UCSD-AML1 (cell line): ENCODE results near the gene POPDC2.
A peak's percentile ranks its signal among the peaks of the same experiment; 100 is the strongest.
"Not testable (repeated sequence)": the region's sequence is repeated elsewhere in the genome, so short reads cannot be mapped to it uniquely, and the experiment has no call there.

ENCODE experiments used
- DNase-seq: peaks from one replicate; lab custom pipeline; 2025; ENCODE audit not compliant: unreplicated experiment; lab: John Stamatoyannopoulos, UW

POPDC2 gene, protein sequence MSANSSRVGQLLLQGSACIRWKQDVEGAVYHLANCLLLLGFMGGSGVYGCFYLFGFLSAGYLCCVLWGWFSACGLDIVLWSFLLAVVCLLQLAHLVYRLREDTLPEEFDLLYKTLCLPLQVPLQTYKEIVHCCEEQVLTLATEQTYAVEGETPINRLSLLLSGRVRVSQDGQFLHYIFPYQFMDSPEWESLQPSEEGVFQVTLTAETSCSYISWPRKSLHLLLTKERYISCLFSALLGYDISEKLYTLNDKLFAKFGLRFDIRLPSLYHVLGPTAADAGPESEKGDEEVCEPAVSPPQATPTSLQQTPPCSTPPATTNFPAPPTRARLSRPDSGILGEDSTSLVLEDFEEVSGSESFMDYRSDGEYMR

DNA sequence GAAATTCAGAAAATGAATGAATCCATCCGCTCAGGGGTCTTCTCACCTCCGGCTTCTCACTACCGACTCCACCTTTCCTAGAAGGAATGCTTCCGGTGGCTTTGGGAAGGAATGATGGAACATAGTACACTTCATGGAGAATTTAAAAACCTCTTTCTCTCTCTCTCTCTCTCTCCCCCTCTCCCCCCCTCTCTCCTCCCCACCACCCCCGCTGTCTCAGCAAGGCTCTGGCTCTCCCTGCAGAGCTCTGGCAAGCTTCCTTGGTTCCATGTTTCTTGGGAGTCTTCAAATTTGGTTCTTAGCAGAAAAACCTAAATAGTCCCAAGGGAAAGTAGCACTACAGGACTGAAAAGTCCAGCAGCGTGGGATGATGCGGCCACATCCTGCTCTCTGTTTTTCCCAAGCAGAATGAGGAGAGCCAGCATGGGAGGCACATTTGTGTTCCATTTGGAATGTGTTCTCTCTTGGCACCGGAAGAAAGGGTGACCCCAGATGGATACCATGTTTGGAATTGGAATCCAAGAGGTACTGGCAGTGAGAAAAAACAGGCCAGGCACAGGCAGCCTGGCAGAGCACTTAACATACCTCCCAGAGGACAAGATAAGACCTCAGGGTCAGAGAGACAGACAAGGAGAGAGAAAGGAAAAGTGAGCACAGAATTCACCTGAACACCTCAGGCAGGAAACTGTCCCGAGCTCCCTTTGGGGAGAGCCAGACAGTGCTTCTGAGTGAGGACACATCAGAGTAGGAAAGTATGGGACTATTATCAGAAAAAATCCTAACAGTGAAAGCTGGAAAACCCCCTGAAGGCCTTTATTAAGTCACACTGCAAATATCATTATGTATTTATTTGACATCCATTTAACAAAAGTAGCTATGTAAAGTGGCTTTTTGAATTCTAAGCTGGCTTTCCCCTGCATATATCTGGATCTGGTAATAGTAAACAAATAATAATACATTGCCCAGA is at the start of gene POPDC2:
Gene POPDC2 (minus strand): TSS at position 116 of the 967 bp plus-strand sequence. CDS start 166 bp downstream, outside the sequence.
- no peak for DNase-seq

DNA sequence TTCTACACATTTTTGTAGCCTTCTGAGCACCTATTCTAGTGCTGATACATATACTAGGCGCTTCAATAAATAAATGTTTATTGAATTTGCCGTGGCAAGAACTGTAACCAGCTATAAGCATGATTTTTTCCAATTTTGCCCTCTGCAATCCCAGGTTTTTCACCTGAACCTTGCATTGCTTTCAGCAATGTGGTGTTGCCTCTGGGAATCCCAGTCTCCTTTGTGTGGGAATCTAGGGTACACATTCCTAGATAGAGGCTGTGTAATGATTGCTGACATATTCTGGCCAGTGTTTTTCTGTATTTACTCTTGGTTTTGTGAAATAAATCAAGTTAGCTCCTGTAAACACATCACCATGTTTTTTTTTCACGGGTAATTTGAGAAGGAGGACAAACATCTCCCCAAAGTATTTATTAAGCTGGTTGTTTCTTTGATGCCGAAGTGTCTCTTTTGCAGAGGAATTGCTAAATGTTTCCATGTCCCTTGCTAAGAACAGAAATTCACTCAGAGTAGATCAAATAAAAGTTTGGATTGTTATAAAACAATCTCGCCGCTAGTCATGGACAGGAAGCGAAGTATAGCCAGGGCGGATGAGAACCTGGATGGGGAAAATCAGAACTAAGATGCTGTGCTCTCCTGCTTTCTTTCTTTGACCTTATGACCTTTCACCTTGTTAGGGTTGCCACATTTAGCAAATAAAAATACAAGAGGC is 43.6 kb upstream of the POPDC2 start:
- DNase-seq, result no peak

DNA sequence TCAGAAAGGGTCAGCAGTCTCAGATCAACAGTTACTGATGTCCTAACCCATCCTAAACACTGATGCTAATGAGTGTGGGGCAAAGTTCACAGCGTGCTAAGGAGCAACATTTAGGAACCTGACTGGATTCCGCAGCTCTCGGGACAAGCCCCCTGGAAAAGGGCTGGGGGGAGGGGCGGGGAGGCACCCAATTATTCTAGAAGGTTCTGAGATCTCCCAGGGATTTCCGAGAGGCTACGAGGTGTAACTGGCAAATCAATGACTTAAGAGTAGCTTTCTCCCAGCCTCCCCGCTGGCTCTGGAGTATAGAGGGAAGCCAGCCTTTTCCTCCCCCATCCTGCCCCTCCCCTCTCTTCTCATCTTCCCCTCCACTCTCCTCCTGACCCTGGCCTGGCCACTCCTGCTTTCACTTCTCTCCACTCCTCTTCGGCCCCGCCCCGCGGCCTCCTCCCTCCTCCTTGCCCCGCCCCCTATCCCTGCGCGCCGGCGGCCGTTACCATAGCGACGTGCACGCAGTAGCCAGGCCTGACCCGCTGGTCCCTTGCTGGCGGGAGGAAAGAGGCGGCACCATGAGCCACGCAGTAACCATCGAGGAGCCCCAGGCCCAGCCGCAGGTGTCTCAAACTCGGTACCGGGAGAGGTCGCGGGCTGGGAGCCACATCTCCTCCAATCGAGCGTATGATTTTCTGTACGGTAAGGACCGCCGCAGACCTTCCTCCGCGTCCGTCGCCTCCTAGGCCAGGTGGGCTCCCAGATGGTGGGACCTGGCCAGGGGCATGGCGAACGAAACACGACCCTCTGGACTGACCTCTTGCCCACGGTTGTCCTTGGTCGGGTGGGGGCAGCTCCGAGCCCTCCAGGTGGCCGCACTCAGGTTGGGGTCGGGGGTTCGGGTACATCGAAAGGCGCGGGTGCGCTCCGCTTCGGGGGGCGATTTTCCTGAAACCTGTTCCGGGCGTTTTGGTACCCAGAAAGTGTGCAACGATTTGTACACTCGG is 42.4 kb upstream of the POPDC2 start, which contains the start of gene CFAP91:
Gene CFAP91 (plus strand): TSS at position 493 of the 998 bp plus-strand sequence. CDS start 77 bp downstream, at position 570.
- DNase-seq, result no peak

DNA sequence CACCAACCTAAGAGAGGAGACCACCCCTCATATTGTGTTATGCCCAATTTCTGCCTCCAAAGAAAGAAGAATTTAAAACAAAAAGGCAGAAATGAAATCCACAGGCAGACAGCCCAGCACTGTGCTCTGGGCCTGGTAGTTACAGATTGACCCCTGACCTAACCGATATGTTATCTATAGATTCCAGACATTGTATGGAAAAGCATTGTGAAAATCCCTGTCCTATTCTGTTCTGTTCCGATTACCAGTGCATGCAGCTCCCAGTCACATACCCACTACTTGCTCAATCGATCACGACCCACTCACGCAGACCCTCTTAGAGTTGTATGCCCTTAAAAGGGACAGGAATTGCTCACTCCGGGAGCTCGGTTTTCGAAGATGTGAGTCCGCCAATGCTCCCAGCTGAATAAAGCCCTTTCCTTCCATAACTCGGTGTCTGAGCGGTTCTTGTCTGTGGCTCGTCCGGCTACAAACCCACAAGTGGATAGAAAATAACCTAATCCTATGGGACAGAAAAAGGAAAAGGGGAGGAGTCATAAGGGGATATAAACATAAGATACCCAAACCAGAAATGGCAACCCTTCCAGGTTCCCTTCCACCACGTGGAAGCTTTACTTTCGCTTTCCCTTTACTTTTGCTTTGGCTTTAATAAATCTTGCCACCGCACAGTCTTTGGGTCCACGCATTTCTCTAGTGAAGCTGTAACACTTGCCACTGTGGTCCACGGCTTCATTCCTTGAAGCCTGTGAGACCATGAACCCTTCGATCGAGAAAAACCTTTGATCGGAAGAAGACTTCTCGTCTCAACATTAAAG is 40.7 kb upstream of the POPDC2 start:
- DNase-seq, result no peak

DNA sequence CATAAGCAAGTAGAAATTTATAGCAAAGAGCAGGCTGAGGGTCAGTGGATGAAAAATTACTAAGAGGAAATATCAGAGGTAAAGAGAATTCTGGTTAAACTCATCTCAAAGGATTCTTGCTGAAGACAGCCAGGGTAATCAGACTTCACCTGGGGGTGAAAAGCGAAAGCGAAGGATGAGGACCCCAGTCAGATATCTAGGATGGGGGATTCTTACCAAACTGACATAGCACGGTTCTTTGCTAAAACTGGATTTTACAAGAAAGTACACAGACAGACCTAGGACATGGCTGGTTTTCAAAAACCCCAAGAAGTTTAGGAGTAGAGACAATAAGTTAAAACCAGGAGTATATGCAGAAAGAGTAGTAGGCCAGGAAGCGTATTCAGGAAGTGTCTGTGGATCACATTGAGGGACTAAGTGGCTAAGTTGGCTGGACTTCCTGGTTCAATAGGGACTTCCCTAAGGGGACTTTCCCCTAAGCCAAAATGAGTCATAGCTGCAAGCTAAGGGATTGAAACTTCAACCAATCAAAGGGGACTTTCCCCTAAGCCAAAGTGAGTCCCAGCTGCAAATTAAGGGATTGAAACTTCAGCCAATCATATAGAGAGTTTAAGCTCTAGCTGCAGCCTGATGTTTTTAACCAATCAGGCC is 40.0 kb upstream of the POPDC2 start:
- DNase-seq, result no peak

DNA sequence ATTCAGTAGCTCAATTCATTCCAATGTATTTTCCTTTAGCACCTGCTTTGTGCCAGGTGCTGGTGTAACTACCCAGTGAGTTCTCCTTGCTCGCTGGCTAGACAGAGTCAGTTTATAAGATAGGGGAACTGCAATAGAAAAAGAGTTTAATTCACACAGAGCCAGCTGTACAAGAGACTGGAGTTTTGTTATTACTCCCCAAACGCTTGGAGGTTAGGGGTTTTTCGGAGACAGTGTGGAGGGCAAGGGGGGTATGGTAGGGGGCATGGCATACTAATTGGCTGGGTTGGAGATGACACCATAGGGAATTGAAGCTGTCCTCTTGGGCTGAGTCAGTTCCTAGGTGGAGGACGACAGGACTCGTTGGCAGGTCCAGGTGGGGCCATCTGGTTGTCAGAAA is 37.0 kb upstream of the POPDC2 start:
- no peak for DNase-seq

DNA sequence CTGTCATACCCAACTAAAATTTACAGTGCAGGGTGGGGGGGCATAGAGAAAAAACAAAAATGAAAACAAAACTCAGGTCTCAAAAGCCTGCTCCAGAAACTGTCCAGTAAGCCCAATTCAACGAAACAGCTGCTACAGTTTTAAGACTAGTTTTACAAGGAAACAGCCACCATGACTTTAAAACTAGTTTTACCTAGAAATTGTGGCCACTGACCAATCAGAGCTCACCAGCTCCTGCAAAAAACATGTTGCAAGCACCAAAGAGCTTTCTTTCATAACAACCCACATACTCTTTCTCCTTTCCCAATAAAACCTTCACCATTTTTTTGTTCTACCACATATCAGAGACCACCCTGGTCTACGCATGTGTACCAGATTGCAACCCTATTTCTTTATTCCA is 35.1 kb upstream of the POPDC2 start:
- no peak for DNase-seq

DNA sequence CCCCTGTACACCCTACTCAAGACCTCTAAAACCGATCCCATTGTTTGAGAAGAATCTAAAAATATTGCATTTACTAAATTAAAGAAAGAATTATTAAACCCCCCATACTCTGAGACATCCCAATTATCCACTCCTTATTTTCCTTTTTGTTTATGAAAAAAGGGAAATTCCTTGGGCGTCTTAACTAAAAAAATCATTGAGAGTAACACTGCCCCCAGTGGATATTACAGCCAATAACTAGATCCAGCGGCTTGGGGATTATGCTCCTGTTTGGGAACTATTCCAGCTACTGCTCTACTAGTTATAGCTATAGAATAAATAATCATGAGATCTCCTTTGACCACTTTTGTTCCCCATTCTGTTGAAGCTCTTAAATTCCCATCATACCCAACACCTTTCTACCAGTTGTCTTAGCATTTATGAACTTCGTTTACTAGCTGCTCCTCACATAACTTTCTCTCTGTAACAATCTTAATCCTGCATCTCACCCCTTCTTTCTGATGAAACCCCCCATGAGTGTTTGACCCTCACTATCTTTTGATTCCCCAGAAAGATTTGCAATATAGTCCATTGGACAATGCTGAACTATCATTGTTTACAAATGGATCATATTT is 29.8 kb upstream of the POPDC2 start:
- DNase-seq, result no peak

DNA sequence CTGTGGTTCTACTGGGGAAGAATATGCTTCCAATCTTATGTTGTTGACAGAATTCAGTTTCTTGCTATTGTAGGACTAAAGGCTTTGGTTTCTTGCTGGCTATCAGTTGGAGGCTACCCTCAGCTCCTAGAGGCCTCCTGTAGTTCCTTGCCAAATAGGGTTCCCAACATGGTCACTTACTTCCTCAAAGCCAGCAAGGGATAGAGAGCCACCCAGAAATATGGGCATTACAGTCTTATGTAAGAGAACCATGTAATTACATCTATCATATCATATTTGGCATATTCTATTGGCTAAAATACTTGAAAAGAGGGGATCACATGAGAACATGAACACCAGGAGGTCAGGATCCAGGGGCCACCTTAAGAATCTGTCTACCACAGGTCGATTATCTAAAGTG is 23.0 kb upstream of the POPDC2 start:
- no peak for DNase-seq

DNA sequence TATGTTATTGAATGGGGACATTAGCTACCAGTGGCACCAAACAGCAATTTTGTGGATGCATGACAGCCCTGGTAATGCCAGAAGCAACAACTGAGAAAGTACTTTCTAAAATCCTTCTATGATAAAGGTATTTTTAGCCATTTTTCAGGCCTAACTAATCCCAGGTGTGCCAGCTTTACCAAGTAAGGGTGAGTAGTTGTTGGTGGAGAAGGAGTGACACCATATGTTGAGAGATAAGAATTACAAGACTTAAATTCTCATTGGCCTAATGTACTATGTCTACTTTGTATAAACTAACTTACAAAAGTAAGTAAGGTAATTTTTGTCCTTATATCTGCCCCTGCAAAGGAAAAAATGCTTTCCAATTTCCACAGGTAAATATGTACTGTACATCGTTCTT is 20.9 kb upstream of the POPDC2 start:
- DNase-seq, result no peak

DNA sequence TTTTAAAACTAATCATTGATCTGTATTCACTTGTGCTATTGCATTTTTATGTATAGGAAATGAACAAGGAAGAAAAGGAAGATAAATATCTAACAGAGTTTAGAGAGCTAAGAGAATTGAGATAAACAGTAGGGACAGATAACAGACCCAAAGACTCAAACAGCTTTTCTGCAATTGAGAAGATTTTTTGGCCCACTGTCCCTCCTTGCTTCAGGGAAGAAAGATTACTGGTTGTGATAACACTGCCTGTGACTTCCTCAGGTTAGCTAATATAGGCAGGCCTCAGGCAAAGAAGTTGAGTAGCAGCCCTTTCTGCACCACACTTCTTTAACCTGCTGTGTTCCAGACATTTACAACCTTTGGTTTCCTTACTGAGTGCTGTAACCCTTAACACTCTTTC is 19.5 kb upstream of the POPDC2 start:
- no peak for DNase-seq

DNA sequence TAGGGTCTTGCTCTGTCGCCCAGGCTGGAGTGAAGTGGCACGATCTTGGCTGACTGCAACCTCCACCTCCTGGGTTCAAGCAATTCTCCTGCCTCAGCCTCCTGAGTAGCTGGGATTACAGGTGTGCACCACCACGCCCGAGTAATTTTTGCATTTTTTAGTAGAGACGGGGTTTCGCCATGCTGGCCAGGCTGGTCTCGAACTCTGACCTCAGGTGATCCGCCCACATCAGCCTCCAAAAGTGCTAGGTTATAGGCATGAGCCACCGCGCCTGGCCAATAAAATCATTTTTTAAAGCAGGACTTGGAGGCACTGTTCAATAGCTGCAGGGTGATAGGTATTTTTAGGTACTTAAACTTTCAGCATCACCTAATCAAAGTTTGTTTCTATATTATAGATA is 17.8 kb upstream of the POPDC2 start:
- not testable (repeated sequence) for DNase-seq

DNA sequence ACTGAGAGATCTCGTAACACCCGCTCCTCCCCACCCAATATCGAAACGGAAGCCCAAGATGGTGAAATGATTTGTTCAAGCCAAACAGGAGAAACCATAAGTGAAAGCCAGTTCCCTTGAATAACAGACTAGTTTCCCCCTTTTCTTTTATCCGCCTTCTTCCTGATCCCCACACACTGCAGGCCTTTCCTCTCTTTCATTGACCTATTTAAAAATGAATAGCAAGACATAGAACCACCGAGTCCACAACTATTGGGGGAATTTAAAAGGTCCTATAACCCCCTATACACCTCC is 17.2 kb upstream of the POPDC2 start:
- DNase-seq, result no peak

DNA sequence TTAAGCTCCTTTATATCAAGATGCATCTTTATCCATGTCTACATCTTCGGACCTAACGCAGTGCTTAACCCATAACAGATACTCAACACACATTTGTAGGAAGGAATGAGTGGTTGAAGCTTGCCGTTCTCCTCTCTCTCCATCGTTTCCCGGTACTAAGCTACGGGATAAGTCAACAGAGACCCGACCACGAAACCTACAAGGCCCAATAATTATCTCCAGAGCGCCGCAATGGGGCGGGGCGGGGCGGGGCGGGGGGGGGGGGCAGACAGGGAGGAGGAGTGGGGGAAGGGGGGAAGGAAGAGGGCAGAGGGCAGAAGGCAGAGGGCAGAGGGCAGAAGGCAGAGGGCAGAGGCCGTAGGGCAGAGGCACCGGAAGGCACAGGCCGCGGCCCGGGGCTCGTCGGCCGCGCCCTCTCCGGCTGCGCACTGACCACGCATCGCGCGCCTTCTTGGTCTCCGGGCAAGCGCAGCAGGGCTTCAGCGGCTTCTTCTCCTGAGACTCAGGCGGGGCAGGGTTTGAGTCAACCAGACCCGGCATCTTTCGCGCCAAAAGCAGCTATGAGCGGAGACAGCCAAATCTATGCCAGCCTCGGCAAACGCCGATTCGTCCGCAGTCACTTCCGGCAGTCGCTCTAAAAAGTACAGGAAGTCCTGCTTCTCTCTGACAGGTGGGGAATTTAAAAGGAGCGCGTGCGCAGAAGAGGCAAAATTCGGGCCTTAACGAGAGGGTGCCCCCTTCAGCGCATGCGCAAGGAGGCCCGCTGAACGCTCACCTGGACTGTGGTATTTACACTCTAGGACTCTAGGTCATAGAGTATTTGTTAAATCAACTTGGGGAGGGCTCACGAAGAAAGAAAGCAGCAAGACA is 16.6 kb upstream of the POPDC2 start, which contains the start of gene COX17:
Gene COX17 (minus strand): TSS at position 636 of the 870 bp plus-strand sequence. CDS start 96 bp downstream, at position 540.
- DNase-seq, result peak; percentile 89

DNA sequence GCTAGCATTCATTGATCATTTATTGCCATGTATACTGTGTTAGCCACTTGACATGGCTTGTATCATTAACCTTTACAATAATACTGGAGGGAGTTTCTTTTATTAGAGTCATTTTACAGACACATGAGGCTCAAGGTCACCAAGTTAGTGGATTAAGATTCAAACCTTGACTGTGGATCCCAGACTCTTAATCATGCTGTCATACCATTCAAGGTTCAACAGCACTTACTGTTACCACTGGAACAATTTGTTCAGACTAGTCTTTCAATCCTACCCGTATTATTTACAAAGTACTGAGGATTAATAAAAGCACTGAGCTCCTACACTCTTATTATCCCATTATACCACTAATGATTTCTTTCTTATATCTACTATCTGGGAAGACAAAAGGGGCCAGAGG is 15.6 kb upstream of the POPDC2 start:
- no peak for DNase-seq

DNA sequence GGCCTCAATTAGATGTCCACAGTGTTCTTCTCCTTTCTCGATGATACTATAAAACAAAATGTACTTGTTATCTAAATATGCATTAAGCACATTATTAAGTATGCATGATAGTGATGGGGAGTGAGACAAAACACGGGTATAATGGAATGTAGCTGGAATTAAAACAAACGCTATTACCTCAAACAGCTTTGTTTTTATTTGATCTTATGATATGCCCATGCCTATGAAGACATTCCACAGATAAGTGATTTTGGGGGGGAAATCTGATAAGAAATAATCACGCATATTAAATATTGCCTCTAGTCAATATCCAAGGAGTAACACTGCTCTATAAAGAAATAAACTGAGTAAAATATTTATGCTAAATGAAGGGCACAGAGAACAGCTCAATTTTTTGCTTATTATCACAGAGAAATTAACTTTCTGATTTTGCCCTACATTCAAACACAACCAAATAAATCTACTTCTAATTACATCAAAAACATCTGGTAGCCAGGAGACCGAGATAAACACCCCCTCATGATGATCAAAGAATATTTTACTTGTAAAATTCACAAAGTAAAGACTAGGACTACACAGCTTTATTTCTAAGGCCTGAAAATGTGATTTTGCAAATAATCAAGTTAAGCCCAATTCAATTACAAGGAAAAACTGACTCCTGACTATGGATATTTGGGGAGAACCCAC is 14.9 kb upstream of the POPDC2 start:
- no peak for DNase-seq

DNA sequence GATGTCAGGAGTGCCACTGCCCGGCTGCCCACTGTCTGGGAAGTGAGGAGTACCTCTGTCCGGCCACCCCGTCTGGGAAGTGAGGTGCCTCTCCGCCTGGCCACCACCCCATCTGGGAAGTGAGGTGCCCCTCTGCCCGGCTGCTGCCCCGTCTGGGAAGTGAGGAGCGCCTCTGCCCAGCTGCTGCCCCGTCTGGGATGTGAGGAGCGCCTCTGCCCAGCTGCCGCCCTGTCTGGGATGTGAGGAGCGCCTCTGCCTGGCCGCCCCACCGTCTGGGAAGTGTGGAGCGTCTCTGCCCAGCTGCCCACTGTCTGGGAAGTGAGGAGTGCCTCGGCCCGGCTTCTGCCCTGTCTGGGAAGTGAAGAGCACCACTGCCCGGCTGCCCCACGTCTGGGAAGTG is 13.5 kb upstream of the POPDC2 start:
- no peak for DNase-seq
